ENCODE measurements around the gene ERBB4. TPM values are rescaled to one million over a fixed set of nuclear protein-coding genes. Genes with fewer than 3 reads are reported as not detected.

The ERBB4 gene
- total RNA-seq, 4 donors from 2014 or later = 0.59 to 1.5 (median 0.83) TPM

DNA sequence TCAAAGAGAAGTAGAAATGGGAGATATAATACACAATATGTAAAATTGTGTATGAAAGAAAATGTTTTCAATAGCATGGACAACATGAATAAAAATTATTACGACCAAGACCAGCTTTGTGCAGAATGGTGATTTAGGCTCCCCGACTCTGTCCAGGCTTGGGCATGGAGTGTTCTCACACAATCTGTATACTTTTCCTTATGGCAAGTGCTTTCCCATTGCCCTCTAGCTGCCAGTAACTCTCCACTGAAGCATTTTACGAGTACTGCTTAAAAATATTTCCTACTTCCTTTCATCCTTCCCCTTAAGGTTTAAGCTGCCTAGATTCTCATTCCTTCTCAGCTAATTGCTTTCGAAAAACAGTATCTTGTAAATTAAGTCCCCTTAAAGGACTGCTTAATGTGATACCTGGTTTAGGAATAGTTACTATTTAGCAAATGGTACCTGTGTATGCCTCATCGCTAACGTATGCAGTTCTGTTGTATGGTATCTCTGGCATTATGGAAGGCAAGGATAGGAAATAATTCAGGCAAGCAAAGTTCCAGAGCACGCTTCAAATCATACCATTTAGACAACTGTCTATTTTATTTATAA lies 714.6 kb downstream of the ERBB4 start:
- no peak overlapping the region for H3K4me3 ChIP-seq (ENCODE audit: low read depth, poor library complexity, severe bottlenecking)
- TF ChIP-seq CTCF (IDR thresholded peaks at IDR 0.05) (no peak), POLR2A (IDR thresholded peaks at IDR 0.05) (no peak)
- intact Hi-C loops (cut with DNase I; ENCODE audit: low total_unique reads) = no loop called here
- 70 to 75% methylated on average over 7 of the region's 7 CpGs for WGBS, 2 donors
- no peak for DNase-seq (ENCODE audit: low spot score in 2 of 2)

DNA sequence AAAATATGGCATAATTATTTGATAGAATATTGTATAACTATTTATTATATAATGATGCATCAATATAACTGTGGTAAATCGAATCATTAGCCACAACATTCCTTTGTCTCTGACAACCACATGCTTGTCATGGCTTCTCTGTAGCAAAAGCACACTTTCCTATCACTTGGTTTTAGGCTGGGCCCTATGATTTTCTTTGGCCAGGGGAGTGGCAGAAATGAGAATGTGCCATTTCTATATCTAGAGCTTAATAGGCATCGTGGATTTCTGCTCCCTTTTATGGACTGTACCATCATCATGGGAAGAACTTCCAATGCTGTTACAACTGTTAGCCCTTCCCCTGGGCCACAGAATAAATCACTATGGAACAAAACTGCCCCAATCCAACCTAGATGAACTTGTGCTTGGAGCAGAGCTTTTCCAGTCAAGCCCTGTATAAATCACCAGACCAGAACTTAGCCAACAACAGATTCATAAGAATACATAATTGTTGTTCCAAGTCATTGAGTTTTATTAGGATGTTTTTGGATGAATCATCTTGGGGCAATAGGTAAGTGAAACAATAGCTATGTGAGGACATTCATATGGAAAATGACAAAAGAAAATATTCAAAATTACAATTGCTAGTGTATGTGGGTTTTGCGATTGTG lies 715.8 kb downstream of the ERBB4 start:
- no peak overlapping the region for H3K4me3 ChIP-seq (ENCODE audit: low read depth, poor library complexity, severe bottlenecking)
- 71 to 80% methylated on average over 3 of the region's 3 CpGs for WGBS, 2 donors
- TF ChIP-seq CTCF (IDR thresholded peaks at IDR 0.05) (no peak), POLR2A (IDR thresholded peaks at IDR 0.05) (no peak)
- intact Hi-C loops (cut with DNase I; ENCODE audit: low total_unique reads) = no loop called here
- no peak for DNase-seq (ENCODE audit: low spot score in 2 of 2)

DNA sequence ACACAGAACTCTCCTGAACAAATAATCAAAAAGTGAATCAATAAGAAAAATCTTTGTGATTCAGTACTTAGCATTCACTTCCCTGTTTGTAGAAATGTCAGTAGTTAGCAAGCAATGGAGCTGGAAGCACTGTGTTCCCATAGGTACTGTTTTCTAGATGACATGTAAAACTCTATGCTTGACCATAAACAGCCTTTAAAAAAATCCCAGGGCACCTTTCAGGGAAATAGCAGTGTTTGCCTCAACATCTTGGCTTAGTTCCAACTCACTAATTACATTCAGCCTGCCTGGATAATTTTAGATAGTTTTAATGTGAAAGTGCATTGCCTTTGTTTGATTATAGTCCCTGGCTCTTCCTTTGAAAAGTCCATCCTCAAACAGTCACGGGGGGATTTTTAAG lies 721.8 kb downstream of the ERBB4 start:
- H3K4me3 ChIP-seq (ENCODE audit: low read depth, poor library complexity, severe bottlenecking) = no peak overlapping the region
- no peak for TF ChIP-seq POLR2A (IDR thresholded peaks at IDR 0.05)
- no peak for TF ChIP-seq CTCF (IDR thresholded peaks at IDR 0.05)
- WGBS, 2 donors = 42 to 62% methylated on average over 1 of the region's 1 CpG
- intact Hi-C loops (cut with DNase I; ENCODE audit: low total_unique reads) = no loop called here
- DNase-seq (ENCODE audit: low spot score in 2 of 2) = no peak

GRCh38 chr2:211812587-211812986 lies 726.0 kb downstream of the ERBB4 start:
- no peak for TF ChIP-seq CTCF (IDR thresholded peaks at IDR 0.05)
- no peak for TF ChIP-seq POLR2A (IDR thresholded peaks at IDR 0.05)
- intact Hi-C loops (cut with DNase I; ENCODE audit: low total_unique reads) = no loop called here
- 68 to 71% methylated on average over 4 of the region's 4 CpGs for WGBS, 2 donors
- H3K4me3 ChIP-seq (ENCODE audit: low read depth, poor library complexity, severe bottlenecking) = no peak overlapping the region
- DNase-seq (ENCODE audit: low spot score in 2 of 2) = no peak

- intact Hi-C loops (cut with DNase I; ENCODE audit: low total_unique reads) = no loop called here
- no peak overlapping the region for H3K4me3 ChIP-seq (ENCODE audit: low read depth, poor library complexity, severe bottlenecking)
- 38 to 39% methylated on average over 4 of the region's 4 CpGs for WGBS, 2 donors
Observed at GRCh38 chr2:211802666-211803065, 735.9 kb downstream of the ERBB4 start.

More at GRCh38 chr2:211802666-211803065, 735.9 kb downstream of the ERBB4 start:
- DNase-seq (ENCODE audit: low spot score in 2 of 2) = no peak
- no peak for TF ChIP-seq CTCF (IDR thresholded peaks at IDR 0.05)
- no peak for TF ChIP-seq POLR2A (IDR thresholded peaks at IDR 0.05)

Data from lower leg skin (tissue), 4 donors.